GM19099 (cell line): ENCODE data around the gene KIF26A.

Experiments used
- POLR2A ChIP-seq: IDR thresholded peaks from 3 replicates; pipeline ENCODE4 v1.6.1; 2011; ENCODE audit warnings: low read depth; ENCODE audit not compliant: insufficient read length; ENCODE audit errors: extremely low read depth

Gene KIF26A

GRCh38 chr14:104179126-104179525, 40.7 kb downstream of the KIF26A start:
- no peak for TF ChIP-seq POLR2A

GRCh38 chr14:104179564-104180129, 41.3 kb downstream of the KIF26A start:
- TF ChIP-seq POLR2A = no peak

DNA sequence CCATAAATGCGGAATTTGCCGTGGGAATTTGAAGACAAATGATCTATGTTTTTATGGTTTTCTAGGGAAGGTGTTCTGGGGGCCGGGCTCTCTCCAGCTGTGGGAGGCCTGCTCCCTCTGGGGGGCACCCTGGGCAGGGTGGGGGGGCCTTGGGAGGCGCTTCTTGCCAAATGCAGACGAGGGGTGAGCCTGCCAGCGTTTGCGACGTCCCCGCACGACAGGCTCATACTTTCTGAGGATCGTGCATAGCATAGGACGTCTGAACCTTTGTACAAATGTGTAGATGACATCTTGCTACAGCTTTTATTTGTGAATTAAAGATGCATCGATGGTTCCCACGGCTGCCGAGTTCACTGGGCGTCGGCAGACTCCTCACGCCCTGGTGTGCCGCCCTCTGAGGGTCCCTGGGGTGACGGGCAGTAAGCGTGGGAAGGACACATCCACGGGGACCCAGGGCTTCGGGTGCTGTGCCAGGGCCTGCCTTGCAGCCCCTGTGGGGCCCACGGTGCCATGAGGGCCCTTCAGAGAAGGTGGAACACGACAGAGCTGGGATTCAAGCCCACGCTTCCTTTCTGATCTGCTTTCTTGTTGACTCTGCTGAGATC, 42.3 kb downstream of the KIF26A start:
- no peak for TF ChIP-seq POLR2A

GRCh38 chr14:104181761-104182530, 43.6 kb downstream of the KIF26A start:
- no peak for TF ChIP-seq POLR2A

- TF ChIP-seq POLR2A = no peak
These were observed 44.6 kb downstream of the KIF26A start for GRCh38 chr14:104182857-104183425.

- TF ChIP-seq POLR2A = no peak
These were observed 45.4 kb downstream of the KIF26A start for GRCh38 chr14:104183796-104184195.

DNA sequence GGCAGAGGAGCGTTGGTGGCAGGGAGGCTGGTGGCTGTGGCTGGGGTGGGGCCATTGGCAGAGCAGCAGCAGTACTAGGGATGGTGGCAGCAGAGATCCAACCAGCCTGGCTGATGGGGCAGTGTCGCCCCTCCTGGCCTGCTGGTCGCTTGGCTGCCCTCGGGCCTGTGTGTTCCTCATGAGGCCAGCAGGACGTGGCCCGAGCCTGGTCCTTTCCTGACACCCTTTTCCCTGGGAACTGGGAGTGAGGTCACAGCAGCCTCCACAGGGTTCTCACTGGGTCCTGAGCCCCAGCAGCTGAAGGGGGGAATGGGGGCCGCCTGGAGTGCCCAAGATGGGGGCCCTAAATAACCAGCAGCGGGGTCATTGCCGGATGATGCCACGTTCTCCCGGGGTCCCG, 46.1 kb downstream of the KIF26A start:
- TF ChIP-seq POLR2A = no peak

- no peak for TF ChIP-seq POLR2A
These were observed 46.6 kb downstream of the KIF26A start for GRCh38 chr14:104184911-104185499.

- no peak for TF ChIP-seq POLR2A
These were observed 47.6 kb downstream of the KIF26A start for GRCh38 chr14:104185916-104186495.

DNA sequence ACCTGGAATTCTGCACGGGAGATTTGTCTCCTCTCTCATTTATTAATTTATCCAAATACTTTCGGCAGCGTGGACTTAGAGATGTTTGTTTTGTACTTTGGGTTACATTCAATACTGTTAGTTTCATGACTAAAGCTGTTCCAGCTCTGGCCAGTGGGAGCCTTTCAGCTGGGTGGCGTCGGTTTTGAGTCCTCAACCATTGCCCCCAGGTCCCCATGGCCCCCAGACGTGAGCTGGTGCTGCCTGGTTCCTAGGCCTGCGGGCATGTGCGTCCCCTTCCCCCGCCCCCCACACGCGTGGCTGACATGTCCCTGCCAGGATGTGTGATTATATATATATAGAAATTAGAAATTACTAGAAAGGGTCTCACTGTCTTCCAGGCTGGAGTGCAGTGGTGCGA, 48.2 kb downstream of the KIF26A start:
- no peak for TF ChIP-seq POLR2A

GRCh38 chr14:104187121-104187889, 48.9 kb downstream of the KIF26A start:
- no peak for TF ChIP-seq POLR2A

- no peak for TF ChIP-seq POLR2A
These were observed 49.7 kb downstream of the KIF26A start for GRCh38 chr14:104187931-104188726.

DNA sequence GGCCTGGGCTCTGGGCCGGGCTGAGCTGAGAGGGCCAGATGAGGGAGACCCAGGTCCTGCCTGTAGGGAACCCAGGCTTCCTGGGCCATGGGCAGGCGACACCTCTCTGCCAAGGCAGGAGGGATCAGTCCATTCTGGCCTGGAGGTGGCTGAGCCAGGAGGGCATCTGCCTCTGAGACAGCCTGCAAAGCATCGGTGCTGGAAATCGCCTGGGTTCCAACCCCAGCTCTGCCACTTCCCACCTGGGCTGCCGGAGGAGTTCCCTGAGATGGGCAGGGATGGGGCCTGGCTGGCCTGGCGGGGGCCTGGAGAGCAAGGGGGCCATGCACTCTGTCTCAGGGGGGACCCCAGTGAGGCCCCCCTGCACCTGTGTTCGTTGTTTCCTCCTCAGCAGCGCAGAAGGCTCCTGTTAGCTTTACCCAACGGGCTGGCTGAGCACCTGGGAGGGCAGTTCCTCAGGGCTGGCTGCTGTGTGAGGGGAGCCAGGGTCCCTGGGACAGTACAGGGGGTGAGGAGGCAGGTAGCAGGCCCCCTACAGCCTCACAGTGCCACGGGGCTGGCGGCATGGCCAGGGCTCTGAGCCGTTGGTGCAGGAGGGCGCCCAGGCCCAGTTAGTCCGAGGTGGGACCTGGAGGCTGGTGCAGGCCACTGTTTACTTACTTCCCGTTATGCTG, 50.5 kb downstream of the KIF26A start:
- no peak for TF ChIP-seq POLR2A

DNA sequence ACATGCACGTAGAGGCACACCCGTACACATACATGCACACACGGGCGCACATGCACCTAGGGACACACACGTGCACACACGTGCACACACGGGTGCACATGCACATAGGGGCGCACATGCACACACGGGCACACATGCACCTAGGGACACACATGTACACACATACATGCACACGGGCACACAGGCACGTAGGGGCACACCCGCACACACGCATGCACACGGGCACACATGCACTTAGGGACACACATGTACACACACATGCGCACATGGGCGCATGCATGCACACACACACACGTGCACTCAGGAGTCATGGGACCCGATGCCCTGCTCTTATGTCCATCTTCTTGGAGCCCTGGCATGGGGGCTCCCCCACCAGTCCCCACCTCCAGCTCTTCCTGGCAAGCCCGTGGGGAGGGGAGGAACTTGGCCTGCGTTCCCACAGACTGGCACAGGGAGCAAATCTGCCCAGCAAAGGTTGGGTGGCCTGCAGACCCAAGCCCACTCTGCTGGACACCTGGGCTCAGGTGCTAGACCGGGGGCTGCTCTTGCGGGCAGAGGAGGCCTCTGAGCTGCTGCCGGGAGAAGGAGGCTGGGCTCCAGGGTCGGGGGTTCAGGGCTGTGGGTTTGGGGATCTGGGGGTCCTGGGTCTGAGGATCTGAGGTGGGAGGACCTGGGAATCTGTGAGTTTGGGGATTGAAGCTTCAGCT, 51.4 kb downstream of the KIF26A start:
- no peak for TF ChIP-seq POLR2A
